GM12873 (cell line): ENCODE results near the gene PIGR.

Experiments
- TF ChIP-seq, protein P1 (sequence below): IDR thresholded peaks from 2 replicates; pipeline ENCODE4 v1.5.1; 2012; ENCODE audit warnings: low read depth, mild to moderate bottlenecking, moderate library complexity, low read length, control low read depth; ENCODE audit not compliant: insufficient read depth; ENCODE audit errors: missing control alignments

PIGR gene

DNA sequence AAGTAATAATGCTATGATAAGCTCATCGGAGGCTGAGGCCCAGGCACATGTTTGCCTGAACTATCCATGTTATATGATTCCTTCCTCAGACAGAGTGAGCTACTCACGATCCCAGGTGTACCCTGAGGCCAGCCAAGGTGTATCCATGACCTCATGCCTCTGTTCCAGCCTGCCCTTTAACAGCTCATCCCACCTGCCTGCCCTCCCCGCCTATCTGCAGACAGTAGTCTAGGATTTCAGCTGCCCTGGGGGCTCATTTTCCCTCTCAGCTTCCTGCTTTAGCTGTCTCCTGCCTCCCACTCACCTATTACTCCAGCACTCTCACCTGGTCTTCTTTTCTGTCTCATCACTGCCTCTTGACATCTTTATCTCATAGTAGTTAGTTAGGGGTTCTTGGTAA lies 50.9 kb downstream of the PIGR start:
- TF ChIP-seq, protein P1, sequence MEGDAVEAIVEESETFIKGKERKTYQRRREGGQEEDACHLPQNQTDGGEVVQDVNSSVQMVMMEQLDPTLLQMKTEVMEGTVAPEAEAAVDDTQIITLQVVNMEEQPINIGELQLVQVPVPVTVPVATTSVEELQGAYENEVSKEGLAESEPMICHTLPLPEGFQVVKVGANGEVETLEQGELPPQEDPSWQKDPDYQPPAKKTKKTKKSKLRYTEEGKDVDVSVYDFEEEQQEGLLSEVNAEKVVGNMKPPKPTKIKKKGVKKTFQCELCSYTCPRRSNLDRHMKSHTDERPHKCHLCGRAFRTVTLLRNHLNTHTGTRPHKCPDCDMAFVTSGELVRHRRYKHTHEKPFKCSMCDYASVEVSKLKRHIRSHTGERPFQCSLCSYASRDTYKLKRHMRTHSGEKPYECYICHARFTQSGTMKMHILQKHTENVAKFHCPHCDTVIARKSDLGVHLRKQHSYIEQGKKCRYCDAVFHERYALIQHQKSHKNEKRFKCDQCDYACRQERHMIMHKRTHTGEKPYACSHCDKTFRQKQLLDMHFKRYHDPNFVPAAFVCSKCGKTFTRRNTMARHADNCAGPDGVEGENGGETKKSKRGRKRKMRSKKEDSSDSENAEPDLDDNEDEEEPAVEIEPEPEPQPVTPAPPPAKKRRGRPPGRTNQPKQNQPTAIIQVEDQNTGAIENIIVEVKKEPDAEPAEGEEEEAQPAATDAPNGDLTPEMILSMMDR, result no peak

DNA sequence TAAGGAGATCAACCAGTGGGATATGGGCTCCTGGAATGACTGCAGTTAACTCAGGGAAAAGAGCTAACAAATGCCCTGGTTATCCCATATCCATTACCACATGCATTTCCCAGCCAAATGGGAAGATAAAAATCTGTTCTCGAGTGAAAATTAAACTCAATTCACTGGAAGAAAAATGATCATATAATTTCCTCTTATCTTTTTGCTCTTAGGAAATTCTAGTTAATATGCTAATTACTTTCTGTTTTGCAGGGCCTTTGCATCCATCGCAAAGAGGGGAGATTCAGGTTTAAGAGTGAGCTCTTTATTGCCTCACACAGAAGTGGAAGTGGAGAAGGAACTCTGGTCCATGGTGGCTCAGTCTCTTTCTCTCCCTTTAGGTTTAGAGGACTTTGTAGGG lies 52.9 kb downstream of the PIGR start:
- TF ChIP-seq, protein P1, result no peak

DNA sequence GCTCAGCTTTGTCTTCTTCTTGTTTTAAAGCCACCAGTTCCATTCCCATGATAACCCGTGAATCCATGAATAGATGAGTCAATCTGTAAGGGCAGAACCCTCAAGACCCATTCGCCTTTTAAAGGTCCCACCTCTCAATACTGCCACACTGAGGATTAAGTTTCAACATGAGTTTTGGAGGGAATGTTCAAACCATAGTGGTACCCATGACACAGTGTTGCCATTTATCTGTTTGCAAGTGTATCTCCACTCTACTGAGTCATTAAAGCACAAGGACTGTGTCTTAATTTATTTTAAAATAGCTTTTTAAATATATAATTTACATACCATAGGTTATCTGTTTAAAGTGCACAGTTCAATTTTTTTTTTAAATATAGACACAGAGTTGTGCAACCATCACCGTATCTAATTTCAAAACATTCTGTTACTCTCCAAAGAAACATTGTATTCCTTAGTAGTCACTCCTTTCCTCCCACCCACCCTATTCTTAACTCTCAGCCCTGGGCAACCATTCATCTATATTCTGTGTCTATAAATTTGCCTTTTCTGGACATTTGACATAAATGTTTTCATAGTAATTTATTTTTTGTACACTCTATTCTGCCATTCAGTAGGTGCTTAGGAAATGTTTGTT lies 53.8 kb downstream of the PIGR start:
- TF ChIP-seq, protein P1, result no peak

DNA sequence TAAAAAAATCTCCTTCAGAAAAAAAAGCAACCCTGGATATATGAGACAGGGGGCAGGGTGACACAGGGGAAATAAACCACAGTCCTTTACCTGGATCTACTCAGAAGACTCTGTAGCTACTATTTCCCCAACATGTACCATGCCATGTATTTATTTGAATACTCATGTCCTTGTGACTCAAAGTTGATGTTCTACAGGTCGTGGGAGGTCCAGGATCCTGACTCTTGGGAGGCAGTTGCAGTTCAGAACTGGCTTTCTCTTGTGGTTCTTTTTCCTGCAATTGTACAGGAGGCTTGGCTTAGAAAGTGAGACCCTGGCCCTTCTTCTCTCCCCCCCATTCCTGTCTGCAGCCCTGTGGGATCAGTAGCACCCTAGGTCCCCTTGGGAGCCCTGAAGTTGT lies 54.9 kb downstream of the PIGR start:
- TF ChIP-seq, protein P1, result no peak

DNA sequence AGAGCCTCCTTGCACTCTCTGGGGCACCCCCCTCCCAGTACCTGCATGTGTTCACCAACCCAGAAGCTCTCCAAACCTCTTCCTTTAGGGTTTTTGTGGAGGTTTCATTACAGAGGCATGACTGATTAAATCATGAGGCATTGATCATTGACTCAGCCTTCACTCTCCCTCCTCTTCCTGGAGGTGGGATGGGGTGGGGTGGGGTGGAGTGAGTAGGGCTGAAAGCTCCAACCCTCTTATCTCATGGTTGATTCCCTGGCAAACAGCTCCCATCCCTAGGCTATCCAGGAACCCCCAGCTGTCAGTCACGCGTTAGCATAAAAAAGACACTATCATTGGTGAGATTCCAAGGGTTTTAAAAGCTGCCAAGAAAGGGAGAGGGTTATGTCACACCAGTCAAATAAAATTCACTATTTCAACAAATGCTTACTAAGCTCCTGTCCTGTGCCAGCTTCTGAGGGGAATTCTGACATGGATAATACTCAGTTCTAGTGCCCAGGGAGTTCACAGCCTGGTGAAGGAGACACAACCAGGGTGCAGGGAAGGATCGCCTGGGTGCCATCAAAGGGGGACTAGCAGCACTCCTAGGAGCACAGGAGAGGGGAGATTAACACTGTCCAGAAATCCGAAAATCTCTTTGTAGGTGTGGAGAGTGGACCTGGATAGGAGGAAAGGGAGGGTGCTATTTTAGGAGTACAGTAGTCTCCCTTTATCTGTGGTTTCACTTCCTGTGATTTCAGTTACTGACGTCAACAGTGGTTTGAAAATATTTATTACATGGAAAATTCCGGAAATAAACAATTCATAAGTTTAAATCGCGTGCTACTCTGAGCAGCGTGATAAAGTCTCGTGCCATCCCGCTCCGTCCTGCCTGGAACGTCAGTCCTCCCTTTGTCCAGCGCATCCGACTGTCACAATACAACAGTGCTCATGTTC lies 55.9 kb downstream of the PIGR start:
- TF ChIP-seq, protein P1, result no peak

DNA sequence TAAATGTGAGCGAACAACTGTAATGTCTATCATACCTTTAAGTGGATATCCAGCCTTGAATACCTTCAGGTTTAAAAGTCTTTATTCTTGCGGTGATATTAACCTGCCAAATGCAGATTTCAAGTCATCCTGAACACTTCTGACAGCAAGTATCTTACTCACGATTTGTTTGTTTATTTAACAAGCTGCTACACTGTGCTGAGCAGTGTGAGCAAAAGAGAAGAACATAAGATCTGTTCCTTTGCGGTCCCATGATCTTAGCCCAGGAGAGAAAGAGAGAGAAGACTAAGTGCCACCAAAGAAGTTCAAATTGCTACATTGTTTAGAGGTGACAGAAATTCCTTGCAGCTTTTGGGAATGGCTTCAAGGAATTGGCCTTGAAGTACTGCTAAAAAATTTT lies 58.6 kb downstream of the PIGR start:
- TF ChIP-seq, protein P1, result no peak

DNA sequence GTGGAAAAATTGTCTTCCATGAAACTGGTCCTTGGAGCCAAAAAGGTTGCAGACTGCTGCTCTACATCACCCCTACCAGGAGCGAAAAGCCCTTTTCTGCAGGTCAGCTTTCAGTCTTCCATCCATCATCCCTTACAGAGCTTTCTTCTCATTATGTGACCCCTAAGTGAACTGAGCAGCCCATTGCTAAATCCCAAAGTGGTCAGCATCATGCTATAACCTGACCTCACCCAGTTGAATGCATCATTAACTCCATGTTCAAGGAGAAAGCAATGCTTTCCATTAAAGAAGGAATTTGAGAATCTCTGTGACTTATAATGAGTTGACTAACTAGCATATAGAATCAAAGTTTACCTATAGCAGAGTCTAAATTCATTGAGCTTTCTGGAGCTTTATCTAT lies 59.4 kb downstream of the PIGR start:
- TF ChIP-seq, protein P1, result no peak
